Tibial artery (tissue), 4 donors: ENCODE data around the gene FOXA2.

Source experiments
- DNase-seq, 2 donors: peaks; one replicate each; pipeline ENCODE4 v3.0.0-alpha.2; 2019
- H3K27ac ChIP-seq, 2 donors: fragments of 200-600 bp; sonication (generic) in 1 of 2; 1 replicate in 1 of 2; 2 replicates in 1 of 2; pipeline ENCODE4 v1.5.1; 2018 to 2019; ENCODE audit warnings: mild to moderate bottlenecking in 1 of 2
- H3K27me3 ChIP-seq, 2 donors: fragments of 200-600 bp; sonication (generic) in 1 of 2; one replicate each; pipeline versions ENCODE4 v1.5.1 to v1.6.0; 2016 to 2019
- H3K36me3 ChIP-seq, 3 donors: fragments of 200-600 bp; sonication (generic) in 2 of 3; one replicate each; pipeline ENCODE4 v1.5.1; 2016 to 2019; ENCODE audit warnings: mild to moderate bottlenecking in 2 of 3
- H3K4me1 ChIP-seq, 4 donors: fragments of 200-600 bp; sonication (generic) in 2 of 4; 1 replicate in 3 of 4; 2 replicates in 1 of 4; pipeline ENCODE4 v1.5.1; 2016 to 2019
- H3K4me3 ChIP-seq, 2 donors: fragments of 200-600 bp; sonication (generic) in 1 of 2; 1 replicate in 1 of 2; 2 replicates in 1 of 2; pipeline ENCODE4 v1.5.1; 2018 to 2019; ENCODE audit warnings: mild to moderate bottlenecking in 2 of 2
- H3K9me3 ChIP-seq, 3 donors: fragments of 200-600 bp; sonication (generic) in 1 of 3; one replicate each; pipeline ENCODE4 v1.5.1; 2016 to 2019
- CTCF ChIP-seq, 2 experiments: fragments of 200-600 bp in 1 of 2; fragments of 450-650 bp in 1 of 2; IDR thresholded peaks; one replicate each; pipeline ENCODE4 v1.5.1; 2017 to 2019; ENCODE audit warnings: antibody characterized with exemption in 2 of 2, mild to moderate bottlenecking in 1 of 2, moderate library complexity in 1 of 2
- intact Hi-C: fragments of 100-400 bp; cut with DNase I; formaldehyde crosslinking; loops from one replicate; pipeline ENCODE4 v1.15.0; 2023; ENCODE audit warnings: low total_unique reads

FOXA2 gene

GRCh38 chr20:22568872-22569344, 15.5 kb downstream of the FOXA2 start:
- H3K9me3 ChIP-seq = no peaks in the 10 kb centered on the region
- H3K27me3 ChIP-seq = peaks cover 10 to 94% of the 10 kb centered on the region in 2 donors
- no peak for TF ChIP-seq CTCF (IDR thresholded peaks at IDR 0.05)
- no peaks in the 10 kb centered on the region for H3K36me3 ChIP-seq
- DNase-seq = no peak
- intact Hi-C loops = no loop called here
- H3K4me3 ChIP-seq = no peak overlapping the region
- H3K27ac ChIP-seq = no peak overlapping the region
- peaks cover 0 to 13% (median 7%) of the 10 kb centered on the region in 4 donors for H3K4me1 ChIP-seq

GRCh38 chr20:22567944-22568871, 16.2 kb downstream of the FOXA2 start:
- Histone ChIP-seq H3K4me3 (no peak overlapping the region), H3K36me3 (no peaks in the 10 kb centered on the region), H3K4me1 (peaks cover 0 to 13% (median 7%) of the 10 kb centered on the region in 4 donors), H3K9me3 (no peaks in the 10 kb centered on the region), H3K27me3 (peaks cover 10 to 90% of the 10 kb centered on the region in 2 donors), H3K27ac (no peak overlapping the region)
- TF ChIP-seq CTCF (IDR thresholded peaks at IDR 0.05) = no peak
- intact Hi-C loops = no loop called here
- no peak for DNase-seq

GRCh38 chr20:22566876-22567658, 17.3 kb downstream of the FOXA2 start:
- peaks cover 10 to 89% of the 10 kb centered on the region in 2 donors for H3K27me3 ChIP-seq
- H3K4me1 ChIP-seq = peaks cover 0 to 13% (median 7%) of the 10 kb centered on the region in 4 donors
- TF ChIP-seq CTCF (IDR thresholded peaks at IDR 0.05) = no peak
- no peak for DNase-seq
- no peak overlapping the region for H3K4me3 ChIP-seq
- intact Hi-C loops = no loop called here
- no peaks in the 10 kb centered on the region for H3K36me3 ChIP-seq
- H3K27ac ChIP-seq = no peak overlapping the region
- H3K9me3 ChIP-seq = no peaks in the 10 kb centered on the region

GRCh38 chr20:22563062-22563965, 21.1 kb downstream of the FOXA2 start:
- no peak for TF ChIP-seq CTCF (IDR thresholded peaks at IDR 0.05)
- Histone ChIP-seq H3K4me3 (no peak overlapping the region), H3K27me3 (peaks cover 2 to 78% of the 10 kb centered on the region in 2 donors), H3K27ac (no peak overlapping the region), H3K4me1 (peaks cover 0 to 3% (median under 1%) of the 10 kb centered on the region in 4 donors), H3K9me3 (no peaks in the 10 kb centered on the region), H3K36me3 (no peaks in the 10 kb centered on the region)
- intact Hi-C loops = no loop called here
- no peak for DNase-seq

- TF ChIP-seq CTCF (IDR thresholded peaks at IDR 0.05) = no peak
- intact Hi-C loops = no loop called here
- Histone ChIP-seq H3K9me3 (no peaks in the 10 kb centered on the region), H3K36me3 (no peaks in the 10 kb centered on the region), H3K27ac (no peak overlapping the region), H3K4me1 (no peaks in the 10 kb centered on the region), H3K4me3 (no peak overlapping the region), H3K27me3 (peaks cover 0 to 76% of the 10 kb centered on the region in 2 donors)
- DNase-seq = no peak
Measured at GRCh38 chr20:22562620-22563019, 21.8 kb downstream of the FOXA2 start.
